GM21723 (cell line): ENCODE results near the gene CAPN7.

Source experiments
- ATAC-seq: cut with Tn5 transposase; IDR thresholded peaks from one replicate; pipeline ENCODE4 v1.9.1; 2021; ENCODE audit warnings: mild to moderate bottlenecking, moderate library complexity; ENCODE audit not compliant: unreplicated experiment

Gene CAPN7

GRCh38 chr3:15272426-15273196 is 66.6 kb downstream of the CAPN7 start:
- no peak for ATAC-seq

- ATAC-seq: no peak
Measured at GRCh38 chr3:15273227-15273626, 67.2 kb downstream of the CAPN7 start.

DNA sequence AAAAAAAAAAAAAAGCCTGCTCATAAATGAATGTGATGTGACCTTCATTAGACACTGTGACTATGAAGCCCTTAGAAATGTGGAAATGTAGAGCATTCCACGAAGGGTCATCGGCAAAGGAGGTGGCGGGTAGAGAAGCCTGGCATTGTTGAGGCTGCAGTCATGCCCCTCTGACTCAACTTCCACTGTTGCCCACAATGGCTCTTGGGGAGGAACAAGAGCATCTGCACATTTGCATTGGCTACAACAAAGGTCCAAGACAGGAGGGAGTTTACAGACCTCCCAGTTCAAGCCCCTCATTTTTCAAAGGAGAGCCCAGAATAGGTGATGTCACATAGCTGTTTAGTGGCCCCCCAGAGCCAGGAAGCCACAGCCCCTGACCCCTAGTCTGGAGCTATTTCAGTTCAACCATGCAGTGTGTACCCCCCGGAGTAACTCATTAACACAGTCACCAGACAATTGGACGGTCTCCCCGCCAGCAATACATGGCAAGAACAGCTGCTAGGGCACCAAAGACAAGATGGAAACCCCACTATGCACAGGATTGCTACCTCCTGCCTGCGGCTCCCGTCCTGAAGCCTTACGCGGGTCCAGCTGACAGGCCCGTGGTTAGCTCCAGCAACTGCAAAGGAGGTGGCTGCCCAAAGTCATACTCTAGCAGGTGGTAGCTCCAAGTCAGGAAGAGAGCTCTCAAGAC is 70.1 kb downstream of the CAPN7 start:
- no peak for ATAC-seq

DNA sequence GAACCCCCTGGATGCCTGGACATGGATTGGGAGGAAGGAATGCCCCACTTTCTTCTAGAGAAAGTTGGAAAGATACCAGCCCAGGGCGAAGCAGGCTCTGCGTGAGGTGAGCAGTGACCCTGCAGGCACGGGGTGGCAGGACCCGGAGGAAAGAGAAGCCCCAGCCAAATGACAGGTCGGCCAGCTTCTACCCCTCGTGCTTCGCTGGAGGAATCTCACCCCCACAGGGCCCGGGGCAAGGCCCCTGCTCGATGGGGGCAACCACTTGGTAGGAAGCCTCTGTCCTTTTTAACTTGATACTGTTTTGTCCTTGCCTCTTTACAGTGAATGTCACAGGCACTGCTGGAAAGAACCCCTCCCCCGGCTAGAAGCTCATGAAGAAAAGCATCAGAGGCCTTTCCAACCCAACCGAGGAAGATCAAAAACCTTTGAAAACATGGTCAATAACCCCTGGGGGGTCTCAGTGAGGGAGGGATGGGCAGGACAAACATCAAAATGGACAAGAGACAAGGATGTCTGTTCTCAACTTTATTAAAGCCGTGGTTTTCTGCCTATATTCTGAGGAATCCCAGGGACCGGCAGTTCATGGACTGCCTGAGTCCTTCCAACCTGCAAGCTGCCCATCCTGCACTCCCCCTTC is 71.9 kb downstream of the CAPN7 start:
- no peak for ATAC-seq

- ATAC-seq: no peak
Measured at GRCh38 chr3:15279205-15279604, 73.2 kb downstream of the CAPN7 start.

GRCh38 chr3:15279671-15280402 is 73.8 kb downstream of the CAPN7 start:
- no peak for ATAC-seq

DNA sequence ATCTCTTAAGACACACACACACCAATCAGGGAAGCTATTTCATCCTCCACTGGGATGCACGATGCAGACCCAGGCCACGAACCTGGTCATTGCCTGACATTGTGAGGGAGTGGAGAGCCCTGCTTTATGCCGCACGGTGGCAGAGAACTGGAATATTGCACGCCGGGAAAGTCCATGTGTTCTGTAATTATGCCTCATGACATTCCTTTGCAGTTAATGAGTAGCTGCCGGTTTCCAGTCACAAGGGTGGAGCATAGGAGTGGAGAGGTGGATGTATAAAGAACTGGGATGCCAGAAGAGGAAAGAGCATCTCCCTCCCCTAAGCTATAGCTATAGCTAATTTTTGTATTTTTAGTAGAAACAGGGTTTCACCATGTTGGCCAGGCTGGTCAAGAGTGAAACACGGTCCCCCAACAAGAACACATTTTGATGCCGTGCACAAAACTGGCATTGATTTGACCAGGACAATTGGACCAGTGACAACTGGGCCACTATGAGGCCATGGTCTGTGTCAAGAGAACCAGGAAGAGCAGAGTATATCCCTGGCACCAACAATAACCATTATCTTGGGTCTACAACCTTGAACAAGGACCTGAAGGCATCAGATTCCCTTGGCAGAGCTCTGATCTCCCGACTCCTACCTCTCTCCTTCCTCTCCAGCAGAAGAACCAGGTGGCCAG is 74.9 kb downstream of the CAPN7 start:
- ATAC-seq: no peak

GRCh38 chr3:15281817-15282216 is 75.8 kb downstream of the CAPN7 start:
- no peak for ATAC-seq

- ATAC-seq: no peak
Measured at GRCh38 chr3:15283702-15284101, 77.7 kb downstream of the CAPN7 start.

GRCh38 chr3:15284121-15284889 is 78.3 kb downstream of the CAPN7 start:
- ATAC-seq: no peak

- no peak for ATAC-seq
Measured at GRCh38 chr3:15286022-15286421, 80.0 kb downstream of the CAPN7 start.

DNA sequence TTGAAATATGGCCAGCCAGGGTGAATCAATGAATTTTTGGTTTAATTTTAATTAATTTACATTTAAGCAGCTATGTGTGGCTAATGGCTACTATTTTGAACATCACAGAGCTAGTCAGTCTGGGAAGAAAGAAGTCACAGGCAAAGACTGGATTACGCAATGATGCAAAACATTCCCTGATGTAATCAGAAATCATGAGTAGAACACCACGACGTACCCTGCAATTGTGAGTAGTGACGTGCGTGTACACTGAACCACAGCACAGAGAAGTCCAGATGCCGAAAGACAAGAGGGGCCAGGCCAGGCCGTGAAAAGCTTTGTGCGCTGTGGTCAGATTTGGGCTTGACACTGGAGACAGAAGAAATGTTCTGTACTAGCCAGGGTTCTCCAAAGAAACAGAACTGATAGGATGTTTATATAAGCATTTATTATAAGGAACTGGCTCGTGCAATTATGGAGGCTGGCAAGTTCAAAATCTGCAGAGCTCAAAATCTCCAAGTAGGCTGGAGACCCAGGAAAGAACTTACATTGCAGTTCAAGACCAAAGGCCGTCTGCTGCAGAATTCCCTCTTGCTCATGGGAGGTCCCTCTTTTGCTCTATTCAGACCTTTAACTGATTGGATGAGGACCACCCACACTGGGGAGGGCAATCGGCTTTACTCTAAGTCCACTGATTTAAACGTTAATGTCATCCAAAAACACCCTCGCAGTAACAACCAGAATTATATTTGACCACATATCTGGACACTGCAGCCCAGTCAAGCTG is 81.7 kb downstream of the CAPN7 start:
- ATAC-seq: no peak

GRCh38 chr3:15288331-15289035 is 82.4 kb downstream of the CAPN7 start:
- ATAC-seq: no peak

- ATAC-seq: no peak
Measured at GRCh38 chr3:15289661-15290060, 83.6 kb downstream of the CAPN7 start.

- no peak for ATAC-seq
Measured at GRCh38 chr3:15290736-15291135, 84.7 kb downstream of the CAPN7 start.

DNA sequence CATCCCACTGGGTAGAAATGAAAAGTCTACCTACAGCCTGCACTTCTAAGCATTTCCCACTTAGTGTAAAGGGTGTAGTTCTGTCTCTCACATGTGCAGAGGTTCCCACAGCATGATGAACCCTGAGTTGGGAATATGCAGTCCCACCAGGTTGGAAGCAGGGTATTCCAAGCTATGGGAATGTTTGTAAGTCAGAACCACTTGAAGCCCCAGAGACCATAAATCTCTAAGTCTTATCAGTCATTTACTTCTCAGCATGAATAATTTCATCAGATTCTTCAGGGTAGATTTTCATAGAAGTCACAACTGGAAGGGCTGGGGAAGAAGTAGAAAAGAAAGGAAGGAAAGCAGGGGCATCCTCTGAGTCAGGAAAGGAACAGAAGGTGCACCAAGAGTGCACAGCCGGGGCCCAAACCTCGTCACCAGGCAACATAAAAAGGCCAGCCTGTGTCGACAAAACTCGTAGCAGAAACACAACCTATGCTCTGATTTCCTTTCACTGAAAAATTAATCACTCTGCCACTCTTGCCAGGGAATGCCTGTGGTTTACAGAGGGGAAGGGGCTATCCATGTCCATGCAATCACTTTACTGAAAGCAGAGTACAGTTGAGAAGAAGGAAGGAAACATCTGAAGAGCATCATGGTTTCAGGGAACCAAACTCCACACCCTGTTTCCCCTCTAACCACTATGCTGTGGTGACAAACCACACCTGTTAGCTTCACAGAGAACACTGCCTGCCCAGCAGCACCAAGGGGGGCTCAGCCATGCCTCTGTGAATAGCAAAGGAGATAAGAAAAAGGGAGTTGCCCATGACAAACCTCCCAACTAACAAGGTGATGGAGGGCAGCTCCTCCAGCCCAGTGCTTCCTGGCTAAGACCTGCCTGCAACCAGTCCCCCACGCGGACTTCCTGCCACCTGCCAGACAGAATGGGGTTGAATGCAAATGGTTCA is 85.8 kb downstream of the CAPN7 start:
- ATAC-seq: peak; percentile 88

GRCh38 chr3:15292765-15293522 is 86.9 kb downstream of the CAPN7 start:
- no peak for ATAC-seq
